ENCODE data around the gene LSAMP.

LSAMP gene

DNA sequence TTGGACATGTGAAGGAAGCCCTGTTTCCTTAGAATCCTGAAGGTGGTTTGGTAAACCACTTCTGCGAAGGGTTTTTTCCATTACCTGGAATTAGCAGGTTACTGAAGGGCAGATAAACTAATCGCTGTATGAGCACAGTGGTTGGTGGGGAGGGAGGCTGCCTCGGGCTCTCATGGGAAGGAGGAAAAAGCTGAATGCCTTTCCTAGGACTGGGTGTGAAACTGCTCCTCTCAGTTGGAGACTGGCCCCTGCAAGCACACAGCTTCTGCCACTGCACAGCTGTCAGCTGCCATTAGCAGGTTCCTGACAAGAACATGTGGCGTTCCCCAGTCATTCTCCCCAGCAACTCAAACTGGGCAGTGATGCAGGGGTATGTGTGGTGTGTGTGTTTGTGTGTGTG lies 445.7 kb downstream of the LSAMP start:
- DNase-seq, result no peak

DNA sequence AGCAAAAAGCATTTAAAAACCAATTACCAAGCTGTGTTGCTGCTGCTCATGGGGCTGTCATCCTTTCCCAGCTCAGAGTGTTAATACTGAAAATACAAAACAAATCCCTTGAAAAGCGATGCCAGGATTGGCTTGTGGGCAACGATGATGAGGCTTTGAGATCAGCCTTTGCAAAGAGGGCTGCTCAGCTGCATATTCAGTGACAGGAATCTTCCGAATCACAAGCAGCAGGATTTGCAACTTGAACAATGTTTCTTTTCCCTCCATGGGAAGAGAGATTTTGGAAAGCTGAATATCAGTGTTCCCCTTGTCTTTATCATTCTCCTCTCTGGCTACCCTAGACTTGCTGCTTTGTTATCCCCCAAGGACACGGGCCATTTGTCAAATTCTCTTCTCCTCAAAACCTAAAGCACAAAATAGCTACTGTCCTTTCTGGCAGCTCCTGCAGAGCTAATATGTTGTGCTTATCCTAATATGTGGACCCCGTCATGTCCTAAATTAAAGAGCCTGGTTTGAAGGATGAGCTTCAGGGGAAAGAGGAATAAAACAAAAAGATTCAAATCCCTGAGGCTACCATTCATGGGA lies 446.2 kb downstream of the LSAMP start:
- no peak for DNase-seq

DNA sequence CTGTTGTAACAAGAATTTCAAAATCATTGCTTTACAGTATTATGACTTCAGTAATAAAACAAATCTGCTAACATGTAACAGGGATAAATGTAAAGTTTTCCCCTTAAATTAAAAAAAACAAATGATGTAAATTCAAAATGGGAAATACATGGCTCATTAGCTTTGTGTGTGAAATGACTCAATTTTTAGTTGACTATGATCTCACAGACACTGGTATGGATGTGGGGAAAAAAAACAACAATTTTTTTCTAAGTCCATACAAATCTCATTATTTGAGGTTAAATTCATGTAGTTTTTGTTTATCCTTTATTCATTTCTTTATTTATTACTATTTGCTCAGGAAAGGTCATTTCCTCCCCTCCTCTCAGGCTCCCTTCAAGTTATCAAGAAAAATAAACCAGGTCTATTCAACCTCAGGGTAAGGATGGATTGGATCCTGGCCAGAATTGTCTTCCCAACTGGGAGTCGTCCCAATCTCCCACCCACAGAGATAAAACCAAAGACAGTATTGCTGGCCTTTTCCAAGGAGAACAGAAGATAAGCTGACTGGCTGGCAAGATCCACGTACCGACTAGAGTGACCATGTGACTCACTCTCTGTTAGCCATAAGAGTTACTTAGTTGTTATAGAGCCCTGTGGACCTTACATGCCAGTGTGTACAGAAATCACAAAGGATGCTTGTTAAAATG lies 448.7 kb downstream of the LSAMP start:
- no peak for DNase-seq

DNA sequence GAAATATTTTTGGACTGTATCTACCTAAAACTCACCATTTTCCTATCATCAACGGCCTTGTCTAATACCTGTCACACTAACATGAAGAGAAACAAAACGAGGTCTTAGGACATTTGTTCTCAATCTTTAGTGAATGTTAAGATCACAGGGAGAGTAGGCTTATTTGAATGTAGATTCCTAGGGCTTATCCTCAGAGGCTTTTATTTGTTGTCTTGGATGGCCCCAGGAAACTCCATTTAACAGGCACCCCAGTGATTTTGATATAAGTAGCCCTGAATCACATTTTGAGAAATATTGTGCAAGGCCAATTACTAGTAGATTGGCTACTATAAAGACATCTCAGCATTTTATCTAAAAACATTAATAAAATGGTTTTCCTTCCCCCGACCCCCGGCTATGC lies 454.6 kb downstream of the LSAMP start:
- no peak for DNase-seq

DNA sequence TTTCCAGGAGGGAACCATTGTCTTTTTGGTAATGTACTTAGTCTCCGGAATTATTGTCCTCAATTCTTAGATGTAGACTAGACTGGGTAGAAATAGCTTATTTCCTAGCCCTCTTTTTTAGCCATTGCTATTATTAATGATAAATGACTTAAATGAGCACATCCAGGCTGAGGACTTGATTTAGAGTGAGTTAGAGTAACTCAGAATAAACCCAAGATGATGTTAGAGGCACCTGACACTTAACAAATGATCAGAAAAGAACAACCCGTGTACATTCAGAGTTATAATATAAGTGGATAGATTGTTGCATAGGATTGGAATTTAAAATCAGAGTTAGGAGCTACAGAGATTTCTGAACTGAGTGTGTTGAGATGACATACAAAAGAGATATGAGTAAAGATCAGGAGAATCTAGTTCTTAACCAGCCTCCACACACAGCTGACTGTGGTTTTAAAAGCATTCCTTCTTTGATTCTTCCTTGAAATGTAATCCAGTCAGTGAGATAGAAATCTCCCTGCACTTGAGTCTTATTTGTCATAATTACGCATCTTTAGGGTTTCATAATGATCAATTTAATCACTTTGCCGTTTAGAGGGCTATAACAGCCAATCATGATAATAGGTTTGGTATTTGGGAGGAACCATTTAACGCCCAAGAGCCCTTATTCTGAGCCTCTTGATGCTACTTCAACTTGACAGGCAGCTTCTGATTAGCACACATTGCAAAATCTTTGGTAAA lies 455.4 kb downstream of the LSAMP start:
- DNase-seq, result no peak

DNA sequence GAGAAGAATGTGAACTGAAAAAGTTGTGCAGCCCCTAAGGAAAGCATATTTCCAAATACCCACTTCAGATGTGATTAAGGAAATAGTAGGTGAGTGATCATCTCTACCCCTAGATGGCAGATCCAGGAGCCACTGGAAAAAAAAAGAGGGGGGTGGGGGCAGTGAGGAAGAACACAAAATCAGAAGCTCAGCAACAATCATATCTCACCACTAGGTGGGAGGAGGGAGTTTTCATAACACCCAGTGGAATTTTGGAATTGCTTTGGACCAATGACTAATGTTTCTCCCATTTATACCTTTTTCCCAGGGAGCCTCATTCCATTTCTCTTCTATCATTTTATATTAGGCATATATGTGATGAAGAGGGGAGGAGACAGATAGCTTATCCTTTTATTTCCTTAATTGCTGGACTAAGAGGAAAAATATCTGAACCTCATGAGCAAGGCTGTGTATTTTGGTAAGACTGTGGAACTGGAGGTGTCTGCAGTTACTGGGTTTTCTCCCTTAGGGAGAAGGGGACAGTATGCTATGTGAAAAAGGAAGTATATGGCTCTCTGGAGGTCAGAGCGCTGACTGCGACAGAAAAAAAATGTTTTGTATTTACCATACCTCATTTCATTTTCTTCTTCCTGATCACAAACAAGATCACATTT lies 458.6 kb downstream of the LSAMP start:
- DNase-seq, result no peak

DNA sequence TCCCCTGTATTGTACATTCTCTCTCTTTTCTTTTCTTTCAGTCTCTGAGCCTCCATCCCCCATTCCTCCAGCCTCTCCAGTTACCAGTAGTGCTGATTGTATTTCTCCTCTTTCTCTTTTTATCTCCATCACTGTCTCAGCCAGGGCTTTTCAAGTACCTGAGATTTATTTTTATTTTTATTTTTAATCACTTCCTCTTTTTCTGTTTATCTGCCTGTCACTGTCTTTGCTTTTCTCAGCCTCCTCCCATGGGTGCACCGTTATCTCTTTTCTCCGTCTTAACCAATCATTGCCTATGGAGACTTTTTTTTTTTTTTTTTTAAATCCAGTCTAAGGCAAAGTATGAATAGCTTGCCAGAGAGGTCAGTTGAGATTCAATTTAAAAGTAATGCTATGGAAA lies 462.7 kb downstream of the LSAMP start:
- no peak for DNase-seq

DNA sequence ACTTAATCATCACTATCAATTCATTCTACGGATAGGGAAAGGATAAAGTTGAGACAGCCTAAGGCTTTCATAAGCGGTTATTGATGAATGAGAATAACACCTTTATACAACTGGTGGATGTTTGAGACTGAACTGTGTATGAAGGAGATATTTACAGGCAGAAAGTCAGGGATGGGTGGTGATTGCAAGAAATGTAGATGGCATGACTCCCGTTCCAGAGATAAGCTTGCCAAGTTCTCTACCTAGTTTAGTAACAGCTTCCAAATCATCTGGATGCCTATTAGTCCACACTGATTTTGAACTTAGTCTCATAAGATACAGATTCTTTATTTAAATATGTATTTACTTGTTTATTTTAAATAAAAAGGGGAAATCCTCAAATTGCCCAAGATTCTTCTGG lies 463.2 kb downstream of the LSAMP start:
- DNase-seq, result no peak

DNA sequence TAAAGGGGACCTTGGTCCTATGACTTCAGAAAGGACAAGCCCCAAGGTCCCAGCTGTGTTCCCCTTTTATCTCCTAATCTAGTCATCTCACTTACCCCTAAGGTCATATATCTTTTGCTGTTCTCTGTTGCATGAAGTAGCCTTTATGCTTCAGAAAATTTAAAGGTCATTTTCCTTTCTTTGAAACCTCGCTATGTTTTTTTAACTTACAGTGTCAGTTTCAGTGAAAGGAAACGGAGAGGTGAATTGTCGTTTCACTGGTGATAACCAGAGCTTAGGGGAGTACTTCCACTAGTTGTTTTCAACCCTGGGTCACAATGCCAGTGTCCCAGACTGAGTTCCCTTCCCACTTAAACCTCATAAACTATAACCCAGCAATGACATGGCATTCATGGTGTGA lies 464.6 kb downstream of the LSAMP start:
- DNase-seq, result no peak

DNA sequence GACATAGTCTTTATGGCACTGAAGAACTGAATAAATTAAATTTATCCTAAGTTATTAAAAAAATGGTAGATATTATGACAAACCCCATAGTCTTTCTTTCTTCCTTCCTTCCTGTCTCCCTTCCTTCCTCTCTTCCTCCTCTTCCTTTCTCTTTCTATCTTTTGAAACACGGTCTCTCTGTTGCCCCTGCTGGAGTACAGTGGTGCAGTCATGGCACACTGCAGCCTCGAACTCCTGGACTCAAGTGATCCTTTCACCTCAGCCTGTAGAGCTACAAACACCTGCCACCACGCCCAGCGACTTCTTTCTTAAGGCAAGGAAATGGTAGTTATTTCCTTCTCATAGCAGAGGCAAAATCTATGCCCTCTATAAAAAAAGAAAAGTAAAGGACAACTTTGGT lies 467.4 kb downstream of the LSAMP start:
- DNase-seq, result no peak

DNA sequence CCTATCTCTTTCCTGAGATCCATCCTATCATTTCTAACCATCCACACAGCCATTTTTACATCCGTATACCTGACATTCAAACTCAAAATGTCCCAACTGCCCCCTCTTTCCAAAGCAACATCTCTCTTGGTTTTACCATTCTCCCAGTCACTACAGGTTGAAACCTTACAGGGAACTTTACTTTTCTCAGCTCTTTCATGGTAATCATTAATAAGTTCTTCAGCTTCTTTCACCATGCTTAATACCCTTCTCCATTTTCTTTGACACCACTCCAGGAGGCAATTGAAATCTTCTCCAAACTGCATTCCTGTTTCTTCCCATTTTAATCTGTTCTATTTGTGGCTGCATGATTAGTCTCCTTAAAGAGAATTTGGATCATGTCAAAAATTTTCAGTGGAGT lies 469.5 kb downstream of the LSAMP start:
- DNase-seq, result no peak

DNA sequence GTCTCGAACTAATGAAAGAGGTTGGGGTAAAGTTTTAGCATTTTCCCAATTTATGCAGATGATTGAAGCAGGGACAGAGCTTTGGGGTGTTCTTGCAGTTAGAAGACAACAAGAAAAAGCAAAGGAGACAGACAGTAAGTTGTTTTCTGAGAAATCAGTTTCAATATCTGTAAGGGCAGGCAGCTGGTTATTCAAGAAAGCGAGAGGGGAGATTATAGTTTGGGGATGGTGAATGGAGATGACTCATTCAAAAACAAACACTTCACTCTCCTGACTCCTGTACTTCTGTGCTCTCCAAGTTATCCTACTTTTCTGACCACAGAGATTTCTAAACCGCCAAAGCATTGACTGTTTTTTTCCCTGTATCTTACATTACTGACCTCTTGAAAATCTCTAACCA lies 469.9 kb downstream of the LSAMP start:
- no peak for DNase-seq

DNA sequence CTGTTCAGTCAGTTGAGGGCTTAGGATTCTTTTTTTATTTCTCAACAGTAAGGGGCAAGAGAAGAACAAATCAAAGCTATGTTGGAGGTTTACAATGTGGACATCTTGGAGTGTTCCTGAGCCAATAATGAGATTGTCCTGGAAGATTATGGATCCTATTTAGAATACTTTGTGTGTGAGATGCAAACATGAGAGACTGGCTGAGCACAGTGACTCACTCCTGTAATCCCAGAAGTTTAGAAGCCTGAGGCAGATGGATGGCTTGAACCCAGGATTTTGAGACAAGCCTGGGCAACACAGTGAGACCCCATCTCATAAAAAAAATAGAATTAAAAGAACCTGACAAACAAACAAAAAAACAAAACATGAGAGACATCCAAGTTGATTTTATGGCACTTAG lies 470.3 kb downstream of the LSAMP start:
- DNase-seq, result no peak

DNA sequence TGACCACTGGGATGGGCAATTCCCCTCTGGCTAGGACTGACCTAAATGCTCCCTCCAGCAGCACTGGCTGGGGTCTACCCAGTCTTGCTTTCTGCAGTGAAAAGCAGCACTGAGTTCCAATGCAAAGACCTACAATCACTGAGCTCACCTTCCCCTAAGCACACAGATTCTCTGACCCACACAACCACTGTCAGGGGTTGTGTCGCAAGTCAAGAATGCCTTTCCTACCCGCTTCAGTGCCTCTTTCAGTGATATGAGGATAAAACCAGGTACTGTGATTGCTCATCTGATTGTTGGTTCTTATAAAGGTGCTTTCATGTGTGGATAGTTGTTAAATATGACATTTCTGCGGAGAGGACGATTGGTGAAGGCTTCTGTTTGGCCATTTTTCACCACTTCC lies 476.4 kb downstream of the LSAMP start:
- DNase-seq, result no peak

DNA sequence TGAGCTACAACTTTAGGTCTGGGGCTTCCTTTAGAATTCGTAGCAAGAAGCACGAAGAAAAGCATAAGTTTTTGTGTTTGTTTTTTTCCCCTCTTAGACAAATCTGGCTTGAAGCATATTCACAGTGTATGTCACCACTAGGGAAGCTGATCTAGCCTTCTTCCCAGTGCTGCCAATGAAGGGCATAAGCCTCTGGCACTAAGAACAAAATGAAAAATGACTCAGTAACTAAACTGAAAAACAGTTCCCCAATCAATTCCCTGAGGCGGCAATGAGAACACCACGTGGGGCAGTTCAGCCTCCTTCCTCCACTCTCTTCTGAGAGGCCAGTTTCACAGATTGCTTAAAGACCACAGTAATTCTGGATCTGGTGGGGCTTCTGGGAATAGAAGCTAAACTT lies 483.9 kb downstream of the LSAMP start:
- DNase-seq, result no peak

DNA sequence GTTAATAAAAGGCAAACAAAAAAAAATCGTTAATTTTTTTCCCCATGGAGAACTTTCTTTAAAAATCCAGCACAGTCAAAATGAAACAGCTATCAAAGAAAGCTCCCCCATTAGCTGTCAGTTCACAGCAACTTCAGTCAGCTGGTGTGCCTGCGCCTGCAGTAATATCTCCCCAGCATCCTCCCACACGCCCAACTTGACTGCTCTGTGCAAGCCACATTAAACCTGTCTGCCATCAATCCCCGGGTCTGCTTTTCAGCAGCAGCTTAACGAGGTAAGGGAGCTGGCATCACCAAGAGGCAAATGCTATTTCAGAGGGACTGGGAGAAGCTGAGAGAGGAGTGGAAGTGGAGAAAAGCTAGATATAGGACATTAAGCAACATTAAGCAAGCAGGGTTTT lies 484.5 kb downstream of the LSAMP start:
- no peak for DNase-seq

DNA sequence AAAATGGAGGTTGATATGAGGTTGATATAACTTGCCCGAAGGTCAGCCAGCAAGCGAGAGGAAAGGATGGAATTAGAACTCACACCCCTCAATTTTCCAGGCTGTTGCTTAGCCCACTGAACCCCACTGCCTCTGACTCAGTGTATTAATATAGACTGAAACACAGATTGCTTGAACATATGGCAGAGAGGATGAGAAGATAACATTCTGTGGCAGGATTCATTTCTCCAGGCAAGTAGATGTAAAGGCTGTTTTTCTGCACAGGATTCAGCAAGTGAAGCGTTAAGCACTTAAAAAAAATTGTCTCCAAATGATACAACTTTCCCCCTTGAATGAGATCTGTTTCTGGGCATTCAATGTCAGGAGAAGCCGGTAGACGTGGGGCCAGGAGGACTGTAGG lies 486.8 kb downstream of the LSAMP start:
- DNase-seq, result no peak

DNA sequence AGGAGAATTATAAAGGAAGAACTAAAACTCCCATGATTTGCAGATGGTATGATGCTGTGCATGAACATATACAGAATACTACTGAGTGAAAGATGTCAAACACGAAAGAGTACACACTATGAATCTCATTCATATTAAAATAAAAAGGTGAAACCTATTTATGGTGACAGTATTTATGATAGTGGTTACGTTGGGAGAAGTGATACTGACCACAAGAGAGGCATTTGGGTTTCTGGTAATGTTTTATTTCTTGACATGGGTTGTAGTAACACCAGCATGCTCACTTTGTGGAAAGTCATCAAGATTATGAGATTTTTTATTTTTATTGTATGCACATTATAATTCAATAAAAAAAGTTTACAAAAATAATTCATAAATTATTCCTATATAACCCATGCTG lies 498.0 kb downstream of the LSAMP start:
- no peak for DNase-seq

DNA sequence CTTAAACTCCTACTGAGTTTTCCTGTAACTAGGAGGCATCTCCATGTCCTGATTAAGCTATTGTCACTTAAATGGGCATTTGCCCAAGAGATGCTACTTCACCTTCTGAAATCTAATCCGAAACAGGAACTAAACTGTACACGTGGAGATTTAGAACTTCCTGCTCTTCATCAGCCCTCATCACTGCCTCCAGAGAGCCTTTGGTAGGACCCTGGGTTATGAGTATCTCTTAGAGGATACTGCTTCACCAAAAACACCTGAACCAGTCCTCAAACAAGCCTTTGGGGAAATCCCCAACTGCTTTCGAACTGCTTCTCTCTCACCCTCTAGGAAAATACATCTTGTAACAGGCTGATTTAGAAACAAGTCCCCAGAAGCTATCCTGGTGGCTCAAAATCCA lies 501.7 kb downstream of the LSAMP start:
- no peak for DNase-seq

DNA sequence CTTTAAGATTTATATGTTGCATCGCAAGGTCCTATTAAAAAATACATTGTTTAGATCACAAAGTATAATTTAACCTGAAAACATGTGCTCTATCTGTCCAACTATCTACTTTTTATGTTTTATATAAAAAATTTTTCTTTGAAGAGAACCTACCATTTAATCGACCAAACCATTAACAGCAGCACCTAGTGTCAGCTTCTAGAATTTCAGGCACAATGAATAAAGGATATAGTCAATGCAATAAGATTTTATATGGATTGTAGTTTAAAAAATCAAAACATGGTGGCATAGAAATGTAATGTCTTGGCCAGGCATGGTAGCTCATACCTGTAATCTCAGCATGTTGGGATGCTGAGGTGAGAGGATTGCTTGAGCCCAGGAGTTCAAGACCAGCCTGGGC lies 508.2 kb downstream of the LSAMP start:
- DNase-seq, result no peak

DNA sequence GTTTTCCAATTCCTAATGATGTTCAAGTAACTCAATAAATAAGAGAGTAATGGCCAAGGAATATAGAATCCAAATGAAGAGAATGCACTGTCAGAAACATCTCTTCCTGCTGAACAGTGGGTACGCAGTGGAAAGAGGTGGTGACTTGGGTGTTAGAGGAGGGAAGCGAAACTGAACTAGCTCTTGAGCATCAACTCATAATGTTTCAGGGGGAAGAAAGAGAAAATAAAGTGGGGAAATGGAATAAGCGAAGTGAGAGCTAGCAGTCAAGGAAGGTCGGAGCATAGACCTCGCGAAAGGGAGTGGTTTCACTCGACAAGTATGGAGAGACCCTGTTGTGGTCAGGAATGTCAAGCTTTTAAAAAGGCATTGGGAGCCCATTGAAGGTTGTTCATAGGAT lies 512.5 kb downstream of the LSAMP start:
- no peak for DNase-seq

DNA sequence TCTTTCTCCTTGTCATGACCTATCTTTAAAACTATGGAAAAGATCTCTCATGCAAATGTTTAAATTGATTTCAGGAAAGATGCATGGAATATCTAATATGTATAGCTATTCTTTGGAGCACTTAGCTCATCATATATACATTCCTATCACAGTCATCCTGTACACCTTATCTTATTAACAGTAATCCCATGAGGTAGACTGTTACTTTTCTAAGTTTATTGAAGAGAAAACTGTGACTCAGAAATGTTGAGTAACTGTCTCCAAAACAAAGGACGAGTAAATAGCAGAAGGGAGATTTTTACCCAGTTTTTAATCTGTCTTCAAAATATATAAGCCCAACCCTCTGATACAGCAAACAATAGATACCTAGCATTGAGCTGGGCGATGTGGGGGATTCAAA lies 513.7 kb downstream of the LSAMP start:
- no peak for DNase-seq

DNA sequence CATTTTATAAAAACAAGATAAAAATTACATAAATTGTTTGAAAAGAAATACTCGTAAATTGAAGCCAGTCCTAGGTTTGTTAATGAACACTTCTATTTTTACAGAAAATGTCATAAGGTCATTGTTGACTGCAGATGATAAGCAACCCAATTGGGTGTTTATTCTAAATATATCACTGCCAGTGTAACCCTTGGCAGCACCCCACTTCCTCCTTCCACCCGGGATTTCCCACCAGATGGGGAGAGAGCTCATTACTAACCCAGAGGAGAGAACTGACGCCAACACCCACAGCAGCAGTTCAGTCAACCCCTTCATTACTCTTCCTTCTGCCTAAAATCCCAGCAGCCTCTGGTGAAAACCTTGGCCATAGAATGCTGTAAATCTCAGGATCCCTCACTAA lies 514.4 kb downstream of the LSAMP start:
- DNase-seq, result no peak

DNA sequence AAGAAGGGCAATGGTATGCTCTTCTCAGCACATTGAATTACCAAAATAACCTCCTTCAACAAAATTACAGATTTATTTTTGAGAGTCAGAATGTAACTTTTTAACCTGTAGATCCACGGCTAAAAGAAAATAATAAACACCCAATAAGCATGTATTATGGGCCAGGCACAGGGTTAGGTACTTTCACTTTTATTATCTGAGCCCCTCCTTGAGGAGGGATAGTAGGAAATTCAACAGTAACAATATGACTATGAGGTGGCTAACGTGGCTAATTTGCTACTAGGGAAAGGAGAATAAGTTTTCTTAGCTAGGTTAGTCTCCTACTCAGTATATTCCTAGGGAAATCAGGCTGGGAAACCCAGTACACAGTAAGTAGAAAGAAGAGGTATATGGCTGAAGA lies 515.1 kb downstream of the LSAMP start:
- DNase-seq, result no peak

All from NCI-H748 treated with DMSO at 0.1 percent for 48 hours (cell line).